ENCODE data around the gene FBXO10.

- TF ChIP-seq CTCF (IDR thresholded peaks at IDR 0.05): no peak
- no peak for TF ChIP-seq POLR2A (IDR thresholded peaks at IDR 0.05)
These were observed 28.1 kb upstream of the FBXO10 start for GRCh38 chr9:37604296-37604695.

Measured in heart left ventricle (tissue), 13 donors.